ENCODE results near the gene CTIF.
"Not testable (repeated sequence)": the region's sequence is repeated elsewhere in the genome, so short reads cannot be mapped to it uniquely, and the experiment has no call there.

CTIF gene

GRCh38 chr18:48857023-48857694 is 318.3 kb downstream of the CTIF start:
- no peak for DNase-seq

- DNase-seq = no peak
Measured at GRCh38 chr18:48858676-48859075, 319.8 kb downstream of the CTIF start.

- no peak for DNase-seq
Measured at GRCh38 chr18:48859311-48860268, 320.8 kb downstream of the CTIF start.

- no peak for DNase-seq
Measured at GRCh38 chr18:48860269-48861180, 321.7 kb downstream of the CTIF start.

- DNase-seq = no peak
Measured at GRCh38 chr18:48861181-48861708, 322.4 kb downstream of the CTIF start.

- DNase-seq = no peak
Measured at GRCh38 chr18:48862132-48862531, 323.3 kb downstream of the CTIF start.

- no peak for DNase-seq
Measured at GRCh38 chr18:48862678-48863270, 323.9 kb downstream of the CTIF start.

- no peak for DNase-seq
Measured at GRCh38 chr18:48863432-48864065, 324.7 kb downstream of the CTIF start.

- DNase-seq = no peak
Measured at GRCh38 chr18:48864876-48865275, 326.0 kb downstream of the CTIF start.

- no peak for DNase-seq
Measured at GRCh38 chr18:48866028-48866733, 327.4 kb downstream of the CTIF start.

- DNase-seq = no peak
Measured at GRCh38 chr18:48866856-48867255, 328.0 kb downstream of the CTIF start.

- no peak for DNase-seq
Measured at GRCh38 chr18:48867978-48868377, 329.1 kb downstream of the CTIF start.

GRCh38 chr18:48868468-48869466 is 329.9 kb downstream of the CTIF start:
- DNase-seq = peak in 1 of 5 donors; percentile 91

- no peak for DNase-seq
Measured at GRCh38 chr18:48869591-48869990, 330.8 kb downstream of the CTIF start.

- DNase-seq = not testable (repeated sequence)
Measured at GRCh38 chr18:48870926-48871325, 332.1 kb downstream of the CTIF start.

- no peak for DNase-seq
Measured at GRCh38 chr18:48871391-48872166, 332.7 kb downstream of the CTIF start.

- no peak for DNase-seq
Measured at GRCh38 chr18:48872234-48873145, 333.7 kb downstream of the CTIF start.

GRCh38 chr18:48874233-48874632 is 335.4 kb downstream of the CTIF start:
- no peak for DNase-seq
